HepG2 (cell line): ENCODE data around the gene IQCK. TPM values are rescaled to one million over a fixed set of nuclear protein-coding genes. Genes with fewer than 3 reads are reported as not detected.

Experiments used
- ATF1 ChIP-seq: IDR thresholded peaks from 2 replicates; pipeline ENCODE4 v1.6.1; 2016; ENCODE audit warnings: mild to moderate bottlenecking, control low read depth
- FOXA3 ChIP-seq: IDR thresholded peaks from 2 replicates; pipeline ENCODE4 v1.6.1; 2016; ENCODE audit warnings: missing genetic modification reagents, missing compliant biosample characterization
- HDAC1 ChIP-seq: sonication (generic); formaldehyde crosslinking; IDR thresholded peaks from 2 replicates; pipeline ENCODE4 v1.5.1; 2020; ENCODE audit warnings: mild to moderate bottlenecking, missing genetic modification reagents
- HNRNPK ChIP-seq: fragments of 200-400 bp; formaldehyde crosslinking; IDR thresholded peaks from 2 replicates; pipeline ENCODE4 v1.6.1; 2018; ENCODE audit warnings: low read length, low read depth, moderate library complexity, mild to moderate bottlenecking; ENCODE audit not compliant: poor library complexity, severe bottlenecking
- HOXA5 ChIP-seq: sonication (generic); formaldehyde crosslinking; IDR thresholded peaks from 2 replicates; pipeline ENCODE4 v1.4.0; 2020; ENCODE audit warnings: missing genetic modification reagents
- MAFG ChIP-seq: sonication (generic); formaldehyde crosslinking; IDR thresholded peaks from 2 replicates; pipeline ENCODE4 v1.5.1; 2020; ENCODE audit warnings: mild to moderate bottlenecking, missing genetic modification reagents
- MED8 ChIP-seq: sonication (generic); formaldehyde crosslinking; IDR thresholded peaks from 2 replicates; pipeline ENCODE4 v1.8.1; 2023; ENCODE audit warnings: mild to moderate bottlenecking, missing genetic modification reagents; ENCODE audit not compliant: insufficient replicate concordance
- RAD21 ChIP-seq: fragments of 450-650 bp; formaldehyde crosslinking; IDR thresholded peaks from 2 replicates; pipeline ENCODE4 v1.5.0; 2020; ENCODE audit warnings: mild to moderate bottlenecking
- SETDB1 ChIP-seq: sonication (generic); formaldehyde crosslinking; IDR thresholded peaks from 2 replicates; pipeline ENCODE4 v1.5.1; 2020; ENCODE audit warnings: missing genetic modification reagents, mild to moderate bottlenecking, borderline replicate concordance
- SMYD3 ChIP-seq: sonication (generic); formaldehyde crosslinking; IDR thresholded peaks from 2 replicates; pipeline ENCODE4 v1.8.1; 2023; ENCODE audit warnings: mild to moderate bottlenecking, missing genetic modification reagents
- ZBTB38 ChIP-seq: sonication (generic); formaldehyde crosslinking; IDR thresholded peaks from 2 replicates; pipeline ENCODE4 v1.5.1; 2020; ENCODE audit warnings: mild to moderate bottlenecking, missing genetic modification reagents
- ZNF101 ChIP-seq: sonication (generic); formaldehyde crosslinking; IDR thresholded peaks from 2 replicates; pipeline ENCODE4 v1.4.0; 2020; ENCODE audit warnings: mild to moderate bottlenecking, low read depth, missing genetic modification reagents, borderline replicate concordance
- ZNF234 ChIP-seq: sonication (generic); formaldehyde crosslinking; conservative IDR thresholded peaks from 2 replicates; pipeline ENCODE4 v1.5.1; 2020; ENCODE audit warnings: mild to moderate bottlenecking, missing genetic modification reagents
- ZNF292 ChIP-seq: sonication (generic); formaldehyde crosslinking; IDR thresholded peaks from 2 replicates; pipeline ENCODE4 v1.8.1; 2022; ENCODE audit warnings: mild to moderate bottlenecking, low read depth, missing genetic modification reagents, borderline replicate concordance
- ZNF337 ChIP-seq: sonication (generic); formaldehyde crosslinking; IDR thresholded peaks from 2 replicates; pipeline ENCODE4 v1.5.1; 2020; ENCODE audit warnings: missing genetic modification reagents, low read depth, mild to moderate bottlenecking, borderline replicate concordance
- ZNF572 ChIP-seq: sonication (generic); formaldehyde crosslinking; IDR thresholded peaks from 2 replicates; pipeline ENCODE4 v1.5.1; 2020; ENCODE audit warnings: mild to moderate bottlenecking, missing genetic modification reagents
- ZNF589 ChIP-seq: sonication (generic); formaldehyde crosslinking; conservative IDR thresholded peaks from 2 replicates; pipeline ENCODE4 v1.8.0; 2022; ENCODE audit warnings: mild to moderate bottlenecking, moderate library complexity, missing genetic modification reagents
- polyA plus RNA-seq, 8 experiments: library from polyadenylated mRNA; depleted of rRNA in 3 of 8; stranded (reverse) in 7 of 8; unstranded in 1 of 8; fragments of >200 nt; fragmentation: Illumina TruSeq in 4 of 8; extraction: Trizol in 4 of 8; gene quantifications; 2 replicates each; pipeline versions ENCODE4 v1.2.1 to v1.2.3, GENCODE V29; 2011 to 2016; ENCODE audit warnings: low read depth in 4 of 8, missing spikeins in 1 of 8, mixed read lengths in 1 of 8; ENCODE audit not compliant: insufficient read depth in 1 of 8
- total RNA-seq, 5 experiments: library from RNA; depleted of rRNA; stranded (reverse); fragments of >200 nt; fragmentation: Illumina TruSeq; extraction: Trizol; gene quantifications; 2 replicates each; pipeline ENCODE4 v1.2.3, GENCODE V29; 2016; ENCODE audit warnings: low read depth in 1 of 5
- TF ChIP-seq, protein P1 (sequence below): sonication (generic); formaldehyde crosslinking; IDR thresholded peaks from 2 replicates; pipeline ENCODE4 v1.8.1; 2023; ENCODE audit warnings: mild to moderate bottlenecking, missing genetic modification reagents
- TF ChIP-seq, protein P2 (sequence below): sonication (generic); formaldehyde crosslinking; IDR thresholded peaks from 2 replicates; pipeline ENCODE4 v1.4.0; 2020; ENCODE audit warnings: missing genetic modification reagents
- TF ChIP-seq, protein P3 (sequence below): sonication (generic); formaldehyde crosslinking; IDR thresholded peaks from 2 replicates; pipeline ENCODE4 v1.8.1; 2023; ENCODE audit warnings: mild to moderate bottlenecking, missing genetic modification reagents, borderline replicate concordance

IQCK gene
- total and polyA plus RNA-seq, 2 of the 13 experiments (the other 11 are each of a cell fraction or from before 2014, with no cell fraction given) = 5.1 to 7.3 TPM

DNA sequence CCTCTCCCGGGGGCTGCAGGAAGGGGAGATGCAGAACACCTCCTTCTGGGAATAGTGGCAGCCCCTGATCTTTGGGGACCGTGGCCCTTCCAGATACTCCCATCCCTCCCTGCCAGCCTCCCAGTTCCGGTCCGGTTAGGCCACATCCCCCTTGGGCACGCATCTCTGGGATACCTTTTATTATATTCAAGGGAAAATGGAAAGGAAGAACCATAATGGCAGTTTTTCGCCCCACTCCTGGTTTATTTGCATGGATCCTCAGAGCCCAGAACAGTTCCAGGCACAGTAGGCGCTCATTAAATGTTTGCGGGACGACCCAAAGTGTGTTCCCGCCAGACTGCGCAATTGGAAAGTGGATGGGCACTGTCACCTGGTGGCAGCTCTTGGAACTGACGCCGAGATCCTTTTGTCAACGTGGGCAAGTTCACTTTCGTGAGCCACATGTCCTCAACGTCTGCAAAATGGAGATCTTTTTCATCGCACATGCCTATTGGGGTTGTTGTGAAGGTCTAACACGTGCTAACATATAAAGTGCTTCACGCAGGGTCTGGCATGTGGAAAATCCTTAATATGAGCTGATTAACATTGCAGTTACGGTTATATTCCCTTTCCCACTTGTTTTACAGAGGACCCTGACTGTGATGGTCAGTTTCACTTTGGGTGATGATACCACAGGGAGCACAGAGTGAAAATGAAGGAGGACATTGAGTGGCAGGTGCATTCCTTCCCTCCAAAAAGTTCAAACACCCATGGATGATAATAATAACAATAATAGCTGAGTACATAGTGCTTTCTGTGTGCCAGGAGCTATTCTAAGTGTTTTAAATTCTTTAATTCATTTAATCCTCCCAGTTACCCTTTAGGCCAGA is 168.2 kb downstream of the IQCK start (continued):
- TF ChIP-seq ZNF337 (CRISPR knock-in tag) (no peak), MED8 (CRISPR knock-in tag) (no peak), ZNF572 (CRISPR knock-in tag) (0 out of 2 replicates have a peak, but pooled peaks have one; percentile 46), SMYD3 (CRISPR knock-in tag) (peak; percentile 75; the same call in 1 of the 2 replicates), ZNF589 (CRISPR knock-in tag) (no peak), ATF1 (CRISPR knock-in tag) (no peak), HDAC1 (CRISPR knock-in tag) (no peak), HOXA5 (CRISPR knock-in tag) (0 out of 2 replicates have a peak, but pooled peaks have one; percentile 83), MAFG (CRISPR knock-in tag) (no peak), ZNF234 (CRISPR knock-in tag) (no peak), HNRNPK (no peak), ZNF101 (no peak), FOXA3 (CRISPR knock-in tag) (peak; percentile 77), ZBTB38 (CRISPR knock-in tag) (peak; percentile 54; the same call in 1 of the 2 replicates), ZNF292 (CRISPR knock-in tag) (peak; percentile 45; the same call in 1 of the 2 replicates), SETDB1 (CRISPR knock-in tag) (no peak), RAD21 (CRISPR knock-in tag) (peak; percentile 99)
- TF ChIP-seq, protein P1, sequence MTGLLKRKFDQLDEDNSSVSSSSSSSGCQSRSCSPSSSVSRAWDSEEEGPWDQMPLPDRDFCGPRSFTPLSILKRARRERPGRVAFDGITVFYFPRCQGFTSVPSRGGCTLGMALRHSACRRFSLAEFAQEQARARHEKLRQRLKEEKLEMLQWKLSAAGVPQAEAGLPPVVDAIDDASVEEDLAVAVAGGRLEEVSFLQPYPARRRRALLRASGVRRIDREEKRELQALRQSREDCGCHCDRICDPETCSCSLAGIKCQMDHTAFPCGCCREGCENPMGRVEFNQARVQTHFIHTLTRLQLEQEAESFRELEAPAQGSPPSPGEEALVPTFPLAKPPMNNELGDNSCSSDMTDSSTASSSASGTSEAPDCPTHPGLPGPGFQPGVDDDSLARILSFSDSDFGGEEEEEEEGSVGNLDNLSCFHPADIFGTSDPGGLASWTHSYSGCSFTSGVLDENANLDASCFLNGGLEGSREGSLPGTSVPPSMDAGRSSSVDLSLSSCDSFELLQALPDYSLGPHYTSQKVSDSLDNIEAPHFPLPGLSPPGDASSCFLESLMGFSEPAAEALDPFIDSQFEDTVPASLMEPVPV (CRISPR knock-in tag) = peak; percentile 70; the same call in 1 of the 2 replicates
- TF ChIP-seq, protein P2, sequence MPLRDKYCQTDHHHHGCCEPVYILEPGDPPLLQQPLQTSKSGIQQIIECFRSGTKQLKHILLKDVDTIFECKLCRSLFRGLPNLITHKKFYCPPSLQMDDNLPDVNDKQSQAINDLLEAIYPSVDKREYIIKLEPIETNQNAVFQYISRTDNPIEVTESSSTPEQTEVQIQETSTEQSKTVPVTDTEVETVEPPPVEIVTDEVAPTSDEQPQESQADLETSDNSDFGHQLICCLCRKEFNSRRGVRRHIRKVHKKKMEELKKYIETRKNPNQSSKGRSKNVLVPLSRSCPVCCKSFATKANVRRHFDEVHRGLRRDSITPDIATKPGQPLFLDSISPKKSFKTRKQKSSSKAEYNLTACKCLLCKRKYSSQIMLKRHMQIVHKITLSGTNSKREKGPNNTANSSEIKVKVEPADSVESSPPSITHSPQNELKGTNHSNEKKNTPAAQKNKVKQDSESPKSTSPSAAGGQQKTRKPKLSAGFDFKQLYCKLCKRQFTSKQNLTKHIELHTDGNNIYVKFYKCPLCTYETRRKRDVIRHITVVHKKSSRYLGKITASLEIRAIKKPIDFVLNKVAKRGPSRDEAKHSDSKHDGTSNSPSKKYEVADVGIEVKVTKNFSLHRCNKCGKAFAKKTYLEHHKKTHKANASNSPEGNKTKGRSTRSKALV (CRISPR knock-in tag) = 0 out of 2 replicates have a peak, but pooled peaks have one; percentile 52
- TF ChIP-seq, protein P3, sequence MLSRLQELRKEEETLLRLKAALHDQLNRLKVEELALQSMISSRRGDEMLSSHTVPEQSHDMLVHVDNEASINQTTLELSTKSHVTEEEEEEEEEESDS (CRISPR knock-in tag) = 0 out of 2 replicates have a peak, but pooled peaks have one; percentile 30
